HEK293 (cell line): Measurements from ENCODE around the gene RBMXL3.
"Not testable (repeated sequence)": the region's sequence is repeated elsewhere in the genome, so short reads cannot be mapped to it uniquely, and the experiment has no call there.

ENCODE experiments used
- KLF16 ChIP-seq: fragments of 450-650 bp; formaldehyde crosslinking; IDR thresholded peaks from 2 replicates; pipeline ENCODE4 v1.5.1; 2017; ENCODE audit warnings: missing biosample characterization, missing genetic modification characterization
- ZNF169 ChIP-seq: fragments of 450-650 bp; formaldehyde crosslinking; IDR thresholded peaks from 2 replicates; pipeline ENCODE4 v1.5.1; 2016; ENCODE audit warnings: missing biosample characterization, missing genetic modification characterization
- ZNF19 ChIP-seq: fragments of 450-650 bp; formaldehyde crosslinking; IDR thresholded peaks from 2 replicates; pipeline ENCODE4; 2016; ENCODE audit warnings: missing biosample characterization, missing genetic modification characterization, low read depth
- ZNF24 ChIP-seq: fragments of 450-650 bp; formaldehyde crosslinking; IDR thresholded peaks from 2 replicates; pipeline ENCODE4 v1.5.1; 2016; ENCODE audit warnings: missing biosample characterization, missing genetic modification characterization
- ZNF629 ChIP-seq: fragments of 450-650 bp; formaldehyde crosslinking; IDR thresholded peaks from 2 replicates; pipeline ENCODE4 v1.5.1; 2017; ENCODE audit warnings: missing biosample characterization, missing genetic modification characterization
- ZSCAN30 ChIP-seq: fragments of 450-650 bp; IDR thresholded peaks from 2 replicates; pipeline ENCODE4 v1.5.1; 2018; ENCODE audit warnings: missing biosample characterization, mild to moderate bottlenecking, missing genetic modification characterization, moderate library complexity
- TF ChIP-seq, protein P1 (sequence below): fragments of 450-650 bp; formaldehyde crosslinking; IDR thresholded peaks from 2 replicates; pipeline ENCODE4 v1.5.1; 2016; ENCODE audit warnings: missing biosample characterization, missing genetic modification characterization
- TF ChIP-seq, protein P2 (sequence below): fragments of 450-650 bp; formaldehyde crosslinking; IDR thresholded peaks from 2 replicates; pipeline ENCODE4 v1.5.1; 2016; ENCODE audit warnings: missing biosample characterization, missing genetic modification characterization

GRCh38 chrX:115217346-115217745 is 28.1 kb downstream of the RBMXL3 start:
- TF ChIP-seq KLF16 (tag by site-specific recombination); ZNF24; ZNF19 (tag by site-specific recombination); ZSCAN30 (tag by site-specific recombination); ZNF169 (tag by site-specific recombination); ZNF629: not testable (repeated sequence)
- TF ChIP-seq, protein P1, sequence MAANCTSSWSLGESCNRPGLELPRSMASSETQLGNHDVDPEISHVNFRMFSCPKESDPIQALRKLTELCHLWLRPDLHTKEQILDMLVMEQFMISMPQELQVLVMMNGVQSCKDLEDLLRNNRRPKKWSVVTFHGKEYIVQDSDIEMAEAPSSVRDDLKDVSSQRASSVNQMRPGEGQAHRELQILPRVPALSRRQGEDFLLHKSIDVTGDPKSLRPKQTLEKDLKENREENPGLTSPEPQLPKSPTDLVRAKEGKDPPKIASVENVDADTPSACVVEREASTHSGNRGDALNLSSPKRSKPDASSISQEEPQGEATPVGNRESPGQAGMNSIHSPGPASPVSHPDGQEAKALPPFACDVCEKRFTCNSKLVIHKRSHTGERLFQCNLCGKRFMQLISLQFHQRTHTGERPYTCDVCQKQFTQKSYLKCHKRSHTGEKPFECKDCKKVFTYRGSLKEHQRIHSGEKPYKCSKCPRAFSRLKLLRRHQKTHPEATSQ (tag by site-specific recombination): not testable (repeated sequence)
- TF ChIP-seq, protein P2, sequence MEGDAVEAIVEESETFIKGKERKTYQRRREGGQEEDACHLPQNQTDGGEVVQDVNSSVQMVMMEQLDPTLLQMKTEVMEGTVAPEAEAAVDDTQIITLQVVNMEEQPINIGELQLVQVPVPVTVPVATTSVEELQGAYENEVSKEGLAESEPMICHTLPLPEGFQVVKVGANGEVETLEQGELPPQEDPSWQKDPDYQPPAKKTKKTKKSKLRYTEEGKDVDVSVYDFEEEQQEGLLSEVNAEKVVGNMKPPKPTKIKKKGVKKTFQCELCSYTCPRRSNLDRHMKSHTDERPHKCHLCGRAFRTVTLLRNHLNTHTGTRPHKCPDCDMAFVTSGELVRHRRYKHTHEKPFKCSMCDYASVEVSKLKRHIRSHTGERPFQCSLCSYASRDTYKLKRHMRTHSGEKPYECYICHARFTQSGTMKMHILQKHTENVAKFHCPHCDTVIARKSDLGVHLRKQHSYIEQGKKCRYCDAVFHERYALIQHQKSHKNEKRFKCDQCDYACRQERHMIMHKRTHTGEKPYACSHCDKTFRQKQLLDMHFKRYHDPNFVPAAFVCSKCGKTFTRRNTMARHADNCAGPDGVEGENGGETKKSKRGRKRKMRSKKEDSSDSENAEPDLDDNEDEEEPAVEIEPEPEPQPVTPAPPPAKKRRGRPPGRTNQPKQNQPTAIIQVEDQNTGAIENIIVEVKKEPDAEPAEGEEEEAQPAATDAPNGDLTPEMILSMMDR: not testable (repeated sequence)
